PFSK-1 (cell line): Measurements from ENCODE around the gene YAF2.

ENCODE experiments used
- REST ChIP-seq, 2 experiments: IDR thresholded peaks; 2 replicates each; pipeline versions ENCODE4 v1.6.1 to v1.8.0; 2011 to 2012; ENCODE audit warnings: low read depth in 2 of 2, low read length in 2 of 2, control low read depth in 1 of 2, inconsistent platforms in 1 of 2, mild to moderate bottlenecking in 1 of 2, moderate library complexity in 1 of 2; ENCODE audit not compliant: insufficient read depth in 1 of 2
- TAF1 ChIP-seq: IDR thresholded peaks from 2 replicates; pipeline ENCODE4 v1.6.1; 2012; ENCODE audit warnings: low read length, control low read depth, borderline replicate concordance; ENCODE audit not compliant: insufficient read depth

GRCh38 chr12:42192686-42193085 lies 45.4 kb downstream of the YAF2 start:
- TF ChIP-seq TAF1, result no peak
- TF ChIP-seq REST (IDR thresholded peaks at IDR 0.05; ENCODE audit: insufficient read depth in 1 of 2, low read depth in 2 of 2, low read length in 2 of 2), result no peak
